Kidney (tissue), 14 donors: ENCODE data around the gene LASP1. TPM values are rescaled to one million over a fixed set of nuclear protein-coding genes. Genes with fewer than 3 reads are reported as not detected.
A peak's percentile ranks its signal among the peaks of the same experiment; 100 is the strongest.

ENCODE experiments used
- DNase-seq, 5 donors: peaks; one replicate each; pipeline ENCODE4 v3.0.0-alpha.2; 2013 to 2020
- FAIRE-seq: peaks from 2 replicates; lab custom pipeline; 2012; peaks lifted over from hg19 to GRCh38; lab: Jason Lieb, UNC
- H3K27ac ChIP-seq, 2 donors: one replicate each; pipeline ENCODE4 v1.7.0; 2013; ENCODE audit warnings: low read depth in 2 of 2, low read length in 2 of 2, inconsistent platforms in 1 of 2
- H3K27me3 ChIP-seq: one replicate; pipeline ENCODE4 v1.7.1; 2013; ENCODE audit warnings: low read length, inconsistent platforms; ENCODE audit not compliant: control insufficient read depth, insufficient read depth
- H3K36me3 ChIP-seq, 3 donors: one replicate each; pipeline versions ENCODE4 v1.7.0 to v1.7.1; 2013; ENCODE audit warnings: low read length in 3 of 3, control low read depth in 1 of 3, inconsistent platforms in 1 of 3; ENCODE audit not compliant: insufficient read depth in 3 of 3, control insufficient read depth in 2 of 3
- H3K4me1 ChIP-seq, 3 donors: one replicate each; pipeline versions ENCODE4 v1.7.0 to v1.7.1; 2013; ENCODE audit warnings: low read length in 3 of 3, inconsistent platforms in 1 of 3, low read depth in 1 of 3; ENCODE audit not compliant: control insufficient read depth in 2 of 3, insufficient read depth in 2 of 3
- H3K4me3 ChIP-seq, 3 donors: one replicate each; pipeline versions ENCODE4 v1.7.0 to v1.8.1; 2013; ENCODE audit warnings: low read length in 3 of 3, control low read depth in 1 of 3, inconsistent platforms in 1 of 3
- H3K9ac ChIP-seq, 3 donors: one replicate each; pipeline versions ENCODE4 v1.7.0 to v1.7.1; 2013; ENCODE audit warnings: low read length in 3 of 3, control low read depth in 1 of 3, inconsistent platforms in 1 of 3
- H3K9me3 ChIP-seq, 3 donors: one replicate each; pipeline versions ENCODE4 v1.7.0 to v1.7.1; 2013; ENCODE audit warnings: low read length in 3 of 3, control low read depth in 1 of 3, inconsistent platforms in 1 of 3; ENCODE audit not compliant: control insufficient read depth in 2 of 3, insufficient read depth in 1 of 3
- intact Hi-C: fragments of 100-400 bp; cut with DNase I; formaldehyde crosslinking; loops from one replicate; pipeline ENCODE4 v1.11.1; 2022
- polyA plus RNA-seq: library from polyadenylated mRNA; stranded (reverse); fragments of 350-450 nt; fragmentation: Illumina TruSeq; extraction: RNeasy Lipid Tissue Mini Kit (QIAGEN cat#74804); gene quantifications from one replicate; pipeline ENCODE4 v1.2.3, GENCODE V29; 2014; ENCODE audit warnings: low read depth, low replicate concordance; ENCODE audit not compliant: insufficient read depth
- total RNA-seq: library from RNA; stranded (reverse); fragmentation: NEBNext Ultra II Directional; extraction: Animal tissue kit (Norgen Biotek cat#: 25700); gene quantifications from one replicate; pipeline ENCODE4 v1.2.1, GENCODE V29; 2021
- TF ChIP-seq, protein P1 (sequence below): IDR thresholded peaks from 3 replicates; pipeline ENCODE4 v1.5.1; 2012; ENCODE audit warnings: mild to moderate bottlenecking, moderate library complexity, borderline replicate concordance; ENCODE audit not compliant: insufficient read depth; ENCODE audit errors: extremely low read depth
- donor health status: control.
- donor health status: control.
- donor health status: control.
- donor health status: control.
- donor health status: control.
- donor health status: DM: yes; HTN: yes; CAD: no.
- donor health status: Normal renal cell carcinoma (clear cell type).

The LASP1 gene
- total and polyA plus RNA-seq, 2 donors from 2014 or later: 62.5 to 138 TPM

DNA sequence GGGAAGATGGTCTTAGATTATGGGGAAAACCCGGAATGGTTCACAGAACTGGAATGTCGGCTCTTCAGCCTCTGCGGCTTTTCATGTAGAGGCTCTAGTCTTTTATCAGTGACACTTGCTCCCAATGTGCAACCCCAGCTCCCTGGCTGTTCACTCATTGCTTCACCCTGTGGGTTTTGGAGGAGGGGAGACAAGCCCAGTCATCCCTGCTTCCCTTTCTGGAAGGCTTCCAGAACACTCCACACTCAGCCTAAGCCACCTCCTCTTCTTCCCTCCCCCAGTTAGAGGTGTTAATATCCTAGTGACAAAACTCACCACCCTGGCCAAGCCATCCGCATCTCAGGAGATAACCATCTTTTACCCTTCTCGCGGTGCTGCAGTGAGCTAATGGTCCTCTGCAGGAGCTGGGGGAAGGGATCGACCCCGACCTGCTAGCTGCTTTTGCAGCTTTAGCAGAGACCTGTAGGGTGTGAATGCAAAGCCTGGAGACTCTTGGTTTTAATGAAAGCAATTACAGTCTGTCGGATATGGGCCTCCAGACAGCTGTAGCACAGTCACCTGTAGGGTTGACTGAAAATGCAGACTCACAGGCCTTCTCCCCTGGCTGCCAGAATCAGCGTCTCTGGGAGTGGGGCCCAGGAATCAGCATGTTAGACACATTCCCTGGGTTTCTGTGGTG, 31.3 kb downstream of the LASP1 start:
- intact Hi-C loops: no loop called here

GRCh38 chr17:38903404-38903803, 33.5 kb downstream of the LASP1 start:
- H3K9me3 ChIP-seq: no peaks in the 10 kb centered on the region
- no peak overlapping the region for H3K27ac ChIP-seq
- no peak overlapping the region for H3K9ac ChIP-seq
- intact Hi-C loops: no loop called here
- H3K27me3 ChIP-seq: no peaks in the 10 kb centered on the region
- DNase-seq (no peak), FAIRE-seq (no peak)
- H3K4me1 ChIP-seq: peaks cover 0 to 27% (median 26%) of the 10 kb centered on the region in 3 donors
- no peak overlapping the region for H3K4me3 ChIP-seq
- TF ChIP-seq, protein P1, sequence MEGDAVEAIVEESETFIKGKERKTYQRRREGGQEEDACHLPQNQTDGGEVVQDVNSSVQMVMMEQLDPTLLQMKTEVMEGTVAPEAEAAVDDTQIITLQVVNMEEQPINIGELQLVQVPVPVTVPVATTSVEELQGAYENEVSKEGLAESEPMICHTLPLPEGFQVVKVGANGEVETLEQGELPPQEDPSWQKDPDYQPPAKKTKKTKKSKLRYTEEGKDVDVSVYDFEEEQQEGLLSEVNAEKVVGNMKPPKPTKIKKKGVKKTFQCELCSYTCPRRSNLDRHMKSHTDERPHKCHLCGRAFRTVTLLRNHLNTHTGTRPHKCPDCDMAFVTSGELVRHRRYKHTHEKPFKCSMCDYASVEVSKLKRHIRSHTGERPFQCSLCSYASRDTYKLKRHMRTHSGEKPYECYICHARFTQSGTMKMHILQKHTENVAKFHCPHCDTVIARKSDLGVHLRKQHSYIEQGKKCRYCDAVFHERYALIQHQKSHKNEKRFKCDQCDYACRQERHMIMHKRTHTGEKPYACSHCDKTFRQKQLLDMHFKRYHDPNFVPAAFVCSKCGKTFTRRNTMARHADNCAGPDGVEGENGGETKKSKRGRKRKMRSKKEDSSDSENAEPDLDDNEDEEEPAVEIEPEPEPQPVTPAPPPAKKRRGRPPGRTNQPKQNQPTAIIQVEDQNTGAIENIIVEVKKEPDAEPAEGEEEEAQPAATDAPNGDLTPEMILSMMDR: no peak
- peaks cover 3 to 14% (median 4%) of the 10 kb centered on the region in 3 donors for H3K36me3 ChIP-seq

More for the DNA sequence above, 31.3 kb downstream of the LASP1 start:
- peak in 2 of 5 donors; percentile 46 to 50 for DNase-seq
- TF ChIP-seq, protein P1: no peak
- H3K4me3 ChIP-seq: no peak overlapping the region
- H3K27me3 ChIP-seq: no peaks in the 10 kb centered on the region
- peaks cover 0 to 42% (median 36%) of the 10 kb centered on the region in 3 donors for H3K4me1 ChIP-seq
- H3K9ac ChIP-seq: no peak overlapping the region
- peak overlapping the region in 1 of 2 donors; percentile 1 for H3K27ac ChIP-seq
- peaks cover 3 to 14% (median 4%) of the 10 kb centered on the region in 3 donors for H3K36me3 ChIP-seq
- no peaks in the 10 kb centered on the region for H3K9me3 ChIP-seq
- FAIRE-seq: no peak

- intact Hi-C loops: no loop called here
- no peak for FAIRE-seq
- Histone ChIP-seq H3K27ac (no peak overlapping the region), H3K27me3 (no peaks in the 10 kb centered on the region), H3K4me3 (no peak overlapping the region), H3K4me1 (peaks cover 0 to 23% (median 20%) of the 10 kb centered on the region in 3 donors), H3K9me3 (no peaks in the 10 kb centered on the region), H3K36me3 (peaks cover 3 to 14% (median 4%) of the 10 kb centered on the region in 3 donors), H3K9ac (no peak overlapping the region)
- TF ChIP-seq, protein P1: no peak
- DNase-seq: no peak
Observed at GRCh38 chr17:38904892-38905291, 35.0 kb downstream of the LASP1 start.
